Endodermal cell (in vitro differentiated cells): ENCODE measurements around the gene TGFB1. TPM values are rescaled to one million over a fixed set of nuclear protein-coding genes. Genes with fewer than 3 reads are reported as not detected.
"Not testable (repeated sequence)": the region's sequence is repeated elsewhere in the genome, so short reads cannot be mapped to it uniquely, and the experiment has no call there.

ENCODE experiments used
- DNase-seq: peaks from one replicate; pipeline ENCODE4 v3.0.0-alpha.2; 2017
- H3K27ac ChIP-seq: 2 replicates; pipeline ENCODE4 v1.5.1; 2013; ENCODE audit warnings: mild to moderate bottlenecking, low read depth, low read length, moderate library complexity
- H3K27me3 ChIP-seq: 2 replicates; pipeline ENCODE4 v1.6.1; 2013; ENCODE audit warnings: mild to moderate bottlenecking, low read length, moderate library complexity; ENCODE audit not compliant: insufficient read depth, control insufficient read depth, poor library complexity, severe bottlenecking
- H3K36me3 ChIP-seq: 2 replicates; pipeline ENCODE4 v1.7.0; 2013; ENCODE audit warnings: mild to moderate bottlenecking, low read length, moderate library complexity; ENCODE audit not compliant: control insufficient read depth, insufficient read depth
- H3K4me1 ChIP-seq: one replicate; pipeline ENCODE4 v1.7.0; 2013; ENCODE audit warnings: low read length; ENCODE audit not compliant: control insufficient read depth, insufficient read depth
- H3K4me3 ChIP-seq: 2 replicates; pipeline ENCODE4 v1.5.1; 2013; ENCODE audit warnings: mild to moderate bottlenecking, low read length, moderate library complexity
- H3K9ac ChIP-seq: 2 replicates; pipeline ENCODE4 v1.6.1; 2013; ENCODE audit warnings: mild to moderate bottlenecking, low read length, moderate library complexity; ENCODE audit not compliant: poor library complexity, severe bottlenecking; ENCODE audit errors: extremely low read depth
- H3K9me3 ChIP-seq: 2 replicates; pipeline ENCODE4 v1.6.1; 2013; ENCODE audit warnings: mild to moderate bottlenecking, low read length, moderate library complexity; ENCODE audit not compliant: control insufficient read depth
- H3K27ac Mint-ChIP-seq: 2 replicates; pipeline ENCODE4 v1.8.0; 2020; ENCODE audit warnings: mixed read lengths
- H3K27me3 Mint-ChIP-seq: 2 replicates; pipeline ENCODE4 v1.8.0; 2021; ENCODE audit warnings: mild to moderate bottlenecking, mixed read lengths; ENCODE audit not compliant: insufficient read depth
- H3K36me3 Mint-ChIP-seq: 2 replicates; pipeline ENCODE4 v1.8.0; 2020; ENCODE audit warnings: low read depth, mixed read lengths
- H3K4me1 Mint-ChIP-seq: 2 replicates; pipeline ENCODE4 v1.8.0; 2020; ENCODE audit warnings: mixed read lengths
- H3K4me3 Mint-ChIP-seq: 2 replicates; pipeline ENCODE4 v1.8.0; 2020; ENCODE audit warnings: mild to moderate bottlenecking, moderate library complexity, mixed read lengths
- H3K9me3 Mint-ChIP-seq: 2 replicates; pipeline ENCODE4 v1.8.0; 2020; ENCODE audit warnings: mild to moderate bottlenecking, mixed read lengths
- CTCF ChIP-seq: fragments of 200-600 bp; sonication (generic); conservative IDR thresholded peaks from 2 replicates; pipeline ENCODE4 v1.5.0; 2021; ENCODE audit warnings: antibody characterized with exemption, mild to moderate bottlenecking
- WGBS, 2 experiments: methylation state at CpG; one replicate each; pipeline versions ENCODE4 v1.1.5 to v1.1.7; 2013; ENCODE audit warnings: missing lambda C conversion rate in 2 of 2, mixed read lengths in 1 of 2; ENCODE audit not compliant: insufficient coverage in 1 of 2, insufficient read length in 1 of 2; 5-methylcytosine and 5-hydroxymethylcytosine counted together
- total RNA-seq, 2 donors: library from RNA; stranded (reverse); fragmentation: NEBNext Ultra II Directional in 1 of 2; extraction: Animal tissue kit (Norgen Biotek cat#: 25700) in 1 of 2; gene quantifications; 2 replicates in 1 of 2; 3 replicates in 1 of 2; pipeline ENCODE4 v1.2.1, GENCODE V29; 2021

Gene TGFB1
- total RNA-seq, 2 donors from 2014 or later, result 56.3 to 60.1 TPM

DNA sequence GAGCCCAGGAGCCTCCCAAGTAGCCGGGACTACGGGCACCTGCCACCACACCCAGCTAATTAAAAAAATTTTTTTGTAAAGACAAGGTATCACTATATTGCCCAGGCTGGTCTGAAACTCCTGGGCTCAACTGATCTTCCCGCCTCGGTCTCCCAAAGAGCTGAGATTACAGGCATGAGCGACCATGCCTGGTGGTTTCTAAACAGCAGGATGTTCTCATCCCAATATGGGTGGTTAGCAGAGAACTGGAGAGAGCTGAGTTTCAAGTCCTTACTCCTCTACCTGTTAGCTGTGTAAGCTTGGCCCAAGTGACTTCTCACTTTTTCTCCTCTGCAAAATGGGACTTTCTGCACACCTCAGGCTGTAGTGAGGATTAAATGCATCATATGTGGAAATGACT lies 30.6 kb upstream of the TGFB1 start:
- peaks cover 8% of the 10 kb centered on the region for H3K36me3 Mint-ChIP-seq
- Histone ChIP-seq H3K27ac (no peak overlapping the region), H3K27me3 (no peaks in the 10 kb centered on the region), H3K4me3 (no peak overlapping the region), H3K9me3 (no peaks in the 10 kb centered on the region), H3K36me3 (no peaks in the 10 kb centered on the region), H3K4me1 (no peaks in the 10 kb centered on the region), H3K9ac (no peak overlapping the region)
- H3K4me3 Mint-ChIP-seq, result no peak overlapping the region
- H3K27me3 Mint-ChIP-seq, result no peaks in the 10 kb centered on the region
- no peaks in the 10 kb centered on the region for H3K9me3 Mint-ChIP-seq
- no peak overlapping the region for H3K27ac Mint-ChIP-seq
- no peaks in the 10 kb centered on the region for H3K4me1 Mint-ChIP-seq
- TF ChIP-seq CTCF, result no peak
- 91% methylated on average over 3 to 5 of the region's 5 CpGs for WGBS, 2 experiments
- no peak for DNase-seq

DNA sequence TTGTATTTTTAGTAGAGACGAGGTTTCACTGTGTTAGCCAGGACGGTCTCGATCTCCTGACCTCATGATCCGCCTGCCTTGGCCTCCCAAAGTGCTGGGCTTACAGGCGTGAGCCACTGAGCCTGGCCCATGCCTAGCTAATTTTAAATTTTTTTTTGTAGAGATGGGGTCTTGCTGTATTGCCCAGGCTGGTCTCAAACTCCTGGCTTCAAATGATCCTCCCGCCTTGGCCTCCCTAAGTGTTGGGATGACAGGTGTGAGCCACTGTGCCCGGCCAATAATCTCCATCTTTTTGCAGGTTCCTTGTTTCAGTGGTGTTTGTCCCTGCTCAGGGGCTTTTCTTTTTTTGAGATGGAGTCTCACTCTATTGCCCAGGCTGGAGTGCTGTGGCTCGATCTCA lies 27.8 kb upstream of the TGFB1 start:
- H3K4me1 ChIP-seq, H3K36me3 ChIP-seq, H3K27ac Mint-ChIP-seq, H3K27me3 Mint-ChIP-seq, H3K4me1 Mint-ChIP-seq, H3K27me3 ChIP-seq, H3K4me3 ChIP-seq, H3K9me3 ChIP-seq, H3K27ac ChIP-seq, DNase-seq, H3K9me3 Mint-ChIP-seq, H3K36me3 Mint-ChIP-seq, H3K4me3 Mint-ChIP-seq, H3K9ac ChIP-seq: not testable (repeated sequence)
- 91 to 95% methylated on average over 7 to 8 of the region's 8 CpGs for WGBS, 2 experiments

DNA sequence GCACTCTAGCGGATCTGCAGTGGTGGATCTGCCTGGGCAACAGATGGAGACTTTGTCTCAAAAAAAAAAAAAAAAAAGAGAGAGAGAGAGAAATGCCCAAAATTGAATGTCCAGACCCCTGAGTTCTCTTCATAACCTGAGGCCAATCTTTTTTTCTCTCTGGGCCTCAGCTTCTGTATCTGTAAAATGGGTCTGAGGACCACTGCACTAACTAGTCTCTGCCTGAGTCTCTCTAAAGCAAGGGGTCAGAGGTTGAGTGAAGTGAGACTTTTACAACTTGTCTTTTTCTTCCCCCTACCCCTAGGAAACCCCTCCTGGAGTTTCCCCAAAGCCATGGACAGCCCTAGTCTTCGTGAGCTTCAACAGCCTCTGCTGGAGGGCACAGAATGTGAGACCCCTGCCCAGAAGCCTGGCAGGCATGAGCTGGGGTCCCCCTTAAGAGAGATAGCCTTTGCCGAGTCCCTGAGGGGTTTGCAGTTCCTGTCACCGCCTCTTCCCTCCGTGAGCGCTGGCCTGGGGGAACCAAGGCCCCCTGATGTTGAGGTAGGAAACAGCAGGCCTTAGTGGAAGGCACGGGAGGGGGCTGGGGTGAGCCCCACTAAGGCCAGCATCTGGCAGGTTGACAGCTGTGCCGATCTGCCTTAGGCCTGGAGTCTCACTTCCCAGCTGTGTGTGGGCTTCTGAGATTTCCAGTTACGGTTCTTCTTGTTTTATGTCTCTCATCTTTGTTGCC lies 24.4 kb upstream of the TGFB1 start:
- H3K36me3 ChIP-seq, result no peaks in the 10 kb centered on the region
- DNase-seq, result peak; percentile 83
- 64 to 69% methylated on average over 6 to 9 of the region's 9 CpGs for WGBS, 2 experiments

More for the DNA sequence above, 24.4 kb upstream of the TGFB1 start:
- TF ChIP-seq CTCF, result peak; percentile 73
- H3K27me3 ChIP-seq, result no peaks in the 10 kb centered on the region
- no peaks in the 10 kb centered on the region for H3K9me3 ChIP-seq
- Mint-ChIP-seq H3K27me3 (peaks cover 5% of the 10 kb centered on the region), H3K4me1 (peaks cover 10% of the 10 kb centered on the region), H3K27ac (no peak overlapping the region), H3K9me3 (no peaks in the 10 kb centered on the region), H3K4me3 (no peak overlapping the region), H3K36me3 (peaks cover 3% of the 10 kb centered on the region)
- H3K4me1 ChIP-seq, result no peaks in the 10 kb centered on the region
- H3K9ac ChIP-seq, result no peak overlapping the region
- H3K4me3 ChIP-seq, result no peak overlapping the region
- H3K27ac ChIP-seq, result no peak overlapping the region
